Measurements from ENCODE around the gene ROBO3.

GRCh38 chr11:124920356-124920755 is 55.1 kb downstream of the ROBO3 start:
- TF ChIP-seq CTCF (IDR thresholded peaks at IDR 0.05; ENCODE audit: control extremely low read depth in 1 of 3, insufficient read depth in 1 of 3, low read depth in 1 of 3, low read length in 3 of 3) (no peak), YY1 (IDR thresholded peaks at IDR 0.05; ENCODE audit: low read depth, low read length) (no peak), MAFK (IDR thresholded peaks at IDR 0.05; ENCODE audit: low read depth, low read length) (no peak), ZNF274 (IDR thresholded peaks at IDR 0.05; ENCODE audit: borderline replicate concordance, extremely low read depth, low read length) (no peak), TAF1 (IDR thresholded peaks at IDR 0.05; ENCODE audit: low read depth, low read length) (no peak), CHD1 (IDR thresholded peaks at IDR 0.05; ENCODE audit: low read depth, low read length) (no peak), EZH2 (IDR thresholded peaks at IDR 0.05; ENCODE audit: low read depth, low read length, severe bottlenecking) (no peak)

All from H1 (cell line).